ENCODE measurements around the gene OR4E1.

Gene OR4E1, protein sequence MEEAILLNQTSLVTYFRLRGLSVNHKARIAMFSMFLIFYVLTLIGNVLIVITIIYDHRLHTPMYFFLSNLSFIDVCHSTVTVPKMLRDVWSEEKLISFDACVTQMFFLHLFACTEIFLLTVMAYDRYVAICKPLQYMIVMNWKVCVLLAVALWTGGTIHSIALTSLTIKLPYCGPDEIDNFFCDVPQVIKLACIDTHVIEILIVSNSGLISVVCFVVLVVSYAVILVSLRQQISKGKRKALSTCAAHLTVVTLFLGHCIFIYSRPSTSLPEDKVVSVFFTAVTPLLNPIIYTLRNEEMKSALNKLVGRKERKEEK

DNA sequence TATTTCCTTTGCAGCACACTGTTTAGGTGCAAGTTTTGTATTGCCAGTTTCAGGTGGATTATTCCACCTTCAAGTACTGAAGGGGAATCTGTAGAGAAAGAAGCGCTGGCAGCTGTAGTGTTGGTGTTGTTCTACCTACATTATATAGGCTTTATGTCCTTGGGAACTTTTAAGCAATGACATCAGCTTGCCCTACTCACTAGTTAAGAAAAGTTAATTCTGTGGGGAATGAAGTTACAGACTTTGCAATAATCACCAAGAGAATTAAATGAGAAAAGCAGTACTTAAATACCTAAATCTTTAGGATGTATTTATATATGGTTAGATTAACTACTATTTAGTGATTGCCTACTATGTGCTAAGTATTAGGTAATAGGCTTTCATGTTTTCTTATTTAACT is at the start of gene OR4E1:
TSS of gene OR4E1 (minus strand) at position 101 of the 400 bp plus-strand sequence. CDS start 2,883 bp downstream, outside the sequence.
- TF ChIP-seq, protein P1, sequence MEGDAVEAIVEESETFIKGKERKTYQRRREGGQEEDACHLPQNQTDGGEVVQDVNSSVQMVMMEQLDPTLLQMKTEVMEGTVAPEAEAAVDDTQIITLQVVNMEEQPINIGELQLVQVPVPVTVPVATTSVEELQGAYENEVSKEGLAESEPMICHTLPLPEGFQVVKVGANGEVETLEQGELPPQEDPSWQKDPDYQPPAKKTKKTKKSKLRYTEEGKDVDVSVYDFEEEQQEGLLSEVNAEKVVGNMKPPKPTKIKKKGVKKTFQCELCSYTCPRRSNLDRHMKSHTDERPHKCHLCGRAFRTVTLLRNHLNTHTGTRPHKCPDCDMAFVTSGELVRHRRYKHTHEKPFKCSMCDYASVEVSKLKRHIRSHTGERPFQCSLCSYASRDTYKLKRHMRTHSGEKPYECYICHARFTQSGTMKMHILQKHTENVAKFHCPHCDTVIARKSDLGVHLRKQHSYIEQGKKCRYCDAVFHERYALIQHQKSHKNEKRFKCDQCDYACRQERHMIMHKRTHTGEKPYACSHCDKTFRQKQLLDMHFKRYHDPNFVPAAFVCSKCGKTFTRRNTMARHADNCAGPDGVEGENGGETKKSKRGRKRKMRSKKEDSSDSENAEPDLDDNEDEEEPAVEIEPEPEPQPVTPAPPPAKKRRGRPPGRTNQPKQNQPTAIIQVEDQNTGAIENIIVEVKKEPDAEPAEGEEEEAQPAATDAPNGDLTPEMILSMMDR (IDR thresholded peaks at IDR 0.05), result no peak

DNA sequence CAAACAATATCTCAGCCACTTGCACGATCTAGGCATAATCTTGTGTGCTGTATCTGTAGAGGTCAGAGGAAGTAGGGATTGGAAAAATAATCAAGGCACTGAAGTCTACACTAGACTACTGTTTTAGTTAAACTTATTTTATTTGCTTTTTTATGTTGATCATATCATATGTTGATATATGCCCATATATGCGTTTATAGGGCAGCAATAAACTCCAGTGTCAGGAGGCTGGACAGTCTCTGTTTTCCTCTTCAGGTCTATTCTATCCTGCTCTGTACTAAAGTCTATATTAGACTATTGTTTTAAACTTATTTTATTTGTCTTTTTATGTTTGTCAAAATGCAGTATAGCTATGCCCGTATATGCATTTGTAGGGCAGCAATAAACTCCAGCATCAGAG is 47.9 kb upstream of the OR4E1 start:
- TF ChIP-seq, protein P1 (IDR thresholded peaks at IDR 0.05), result no peak

DNA sequence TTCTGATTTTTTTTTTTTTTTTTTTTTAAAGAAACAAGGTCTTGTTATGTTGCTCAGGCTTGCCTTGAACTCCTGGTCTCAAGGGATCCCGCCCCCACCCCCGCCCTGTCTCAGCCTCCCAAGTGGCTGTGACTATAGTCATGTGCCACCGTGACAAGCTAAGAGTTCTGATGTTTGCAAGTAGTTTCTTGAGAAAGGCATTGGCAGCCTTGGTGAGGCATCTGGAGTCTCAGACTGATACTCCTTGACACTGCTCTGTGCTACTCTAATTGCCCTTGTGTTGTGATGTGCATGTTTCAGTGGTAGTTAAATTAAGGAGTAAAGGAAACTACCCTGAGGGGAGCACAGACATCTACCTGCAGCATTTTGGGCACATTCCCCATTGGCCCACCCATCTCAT is 46.2 kb upstream of the OR4E1 start:
- TF ChIP-seq, protein P1 (IDR thresholded peaks at IDR 0.05), result no peak

DNA sequence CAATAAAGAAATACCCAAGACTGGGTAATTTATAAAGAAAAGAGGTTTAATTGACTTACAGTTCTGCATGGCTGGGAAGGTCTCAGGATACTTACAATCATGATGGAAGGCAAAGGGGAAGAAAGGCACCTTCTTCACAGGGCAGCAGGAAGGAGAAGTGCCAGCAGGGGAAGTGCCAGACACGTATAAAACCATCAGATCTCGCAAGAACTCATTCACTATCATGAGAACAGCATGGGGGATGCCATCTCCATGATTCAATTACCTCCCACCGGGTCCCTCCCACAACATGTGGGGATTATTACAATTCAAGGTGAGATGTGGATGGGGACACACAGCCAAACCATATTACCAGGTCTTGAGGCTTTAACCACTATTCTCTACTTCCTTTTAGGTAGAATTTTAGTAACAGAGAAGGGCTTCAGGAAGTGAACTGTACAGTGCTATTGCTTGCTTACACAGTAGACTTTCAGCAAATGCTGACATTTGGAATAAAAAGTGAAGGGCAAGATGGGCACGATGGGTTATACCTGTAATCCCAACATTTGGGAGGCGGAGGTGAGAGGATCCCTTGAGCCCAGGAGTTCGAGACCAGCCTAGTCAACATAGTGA is 40.8 kb upstream of the OR4E1 start:
- TF ChIP-seq, protein P1 (IDR thresholded peaks at IDR 0.05), result no peak

DNA sequence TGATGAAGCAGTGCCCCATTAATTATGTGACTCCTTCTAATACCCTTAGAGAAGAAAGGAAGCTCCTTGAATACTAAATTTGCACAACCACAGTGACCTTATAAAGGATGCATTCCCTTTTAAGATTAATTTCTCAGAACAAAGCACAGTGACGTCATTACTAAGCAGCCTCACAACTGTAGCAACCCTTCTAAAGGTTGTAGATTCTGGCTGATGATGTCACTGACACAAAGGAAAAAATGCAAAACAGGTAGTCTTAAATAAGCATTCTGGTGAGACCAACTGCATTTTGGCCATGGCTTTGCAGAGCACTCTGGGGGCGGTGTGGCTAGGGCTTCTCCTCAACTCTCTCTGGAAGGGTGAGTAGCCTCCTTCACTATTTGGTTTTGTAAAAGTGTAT is 38.4 kb upstream of the OR4E1 start:
- TF ChIP-seq, protein P1 (IDR thresholded peaks at IDR 0.05), result no peak

DNA sequence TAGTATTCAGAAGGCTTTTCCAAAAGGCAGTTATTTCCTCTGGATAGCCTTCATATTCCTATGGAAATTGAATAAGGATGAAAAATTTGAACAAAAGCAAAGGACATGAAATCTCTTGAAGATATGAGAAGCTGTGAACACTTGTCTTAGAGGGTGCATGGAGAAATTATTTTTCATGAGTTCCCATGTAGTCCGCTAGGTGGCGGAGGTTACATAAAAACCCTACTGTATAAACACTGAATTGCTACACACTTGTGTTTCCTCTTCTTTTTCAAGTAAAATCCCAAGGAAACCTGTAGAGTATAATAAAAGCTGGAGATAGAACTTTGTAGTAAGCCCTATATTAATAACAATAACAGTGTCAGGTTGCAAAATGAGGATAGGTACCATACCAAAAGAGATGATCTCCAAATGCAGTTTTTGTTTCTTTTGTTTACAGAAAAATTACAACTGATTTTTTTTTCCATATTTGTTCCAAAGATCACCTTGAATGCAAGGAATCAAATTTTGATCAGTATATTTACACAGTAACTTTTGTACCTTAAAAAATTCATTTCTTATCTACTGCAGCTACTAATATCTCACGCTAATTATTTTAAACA is 37.8 kb upstream of the OR4E1 start:
- TF ChIP-seq, protein P1 (IDR thresholded peaks at IDR 0.05), result peak; percentile 78

DNA sequence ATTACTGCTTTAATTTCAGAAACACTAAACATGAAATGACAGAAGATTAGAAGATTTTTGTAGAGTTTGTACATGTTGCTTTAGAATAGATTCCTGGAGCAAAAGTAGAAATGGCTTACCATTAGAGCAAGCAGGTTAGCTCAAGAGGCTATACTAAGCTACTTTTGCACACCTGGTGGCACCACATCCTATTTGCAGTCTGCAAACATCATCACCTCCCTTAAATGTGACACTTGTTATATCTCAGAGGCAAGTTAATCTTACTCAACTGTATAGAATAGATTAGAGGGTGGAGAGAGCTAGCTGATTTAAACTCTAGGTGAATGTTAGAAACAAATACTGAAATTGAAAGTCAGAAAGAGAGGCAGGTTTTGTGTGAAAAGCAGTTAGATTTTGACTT is 30.7 kb upstream of the OR4E1 start:
- TF ChIP-seq, protein P1 (IDR thresholded peaks at IDR 0.05), result no peak
